HS-27A (cell line): ENCODE data around the gene MYO18B.

ENCODE experiments used
- DNase-seq: peaks from one replicate; pipeline ENCODE4 v3.0.0-alpha.2; 2012; ENCODE audit warnings: low read depth, missing footprints

The MYO18B gene

DNA sequence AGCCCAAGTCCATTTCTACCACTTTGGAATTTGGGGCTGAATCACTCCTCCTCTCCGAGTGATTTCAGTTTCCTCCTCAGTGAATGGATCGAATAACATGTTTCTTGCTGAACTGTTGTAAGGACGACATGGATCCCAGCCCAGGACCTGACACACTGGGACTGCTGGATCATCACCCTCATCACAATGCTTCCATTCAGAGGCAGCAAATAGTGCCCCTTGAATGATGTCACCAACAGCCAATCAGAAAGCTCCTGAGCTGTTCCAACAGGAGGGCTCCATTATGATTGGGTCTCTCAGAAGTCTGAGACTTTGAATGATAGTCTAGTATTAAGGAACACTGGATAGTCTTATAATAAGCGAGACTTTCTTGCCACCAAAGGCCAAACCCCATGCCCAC is 158.9 kb downstream of the MYO18B start:
- no peak for DNase-seq

DNA sequence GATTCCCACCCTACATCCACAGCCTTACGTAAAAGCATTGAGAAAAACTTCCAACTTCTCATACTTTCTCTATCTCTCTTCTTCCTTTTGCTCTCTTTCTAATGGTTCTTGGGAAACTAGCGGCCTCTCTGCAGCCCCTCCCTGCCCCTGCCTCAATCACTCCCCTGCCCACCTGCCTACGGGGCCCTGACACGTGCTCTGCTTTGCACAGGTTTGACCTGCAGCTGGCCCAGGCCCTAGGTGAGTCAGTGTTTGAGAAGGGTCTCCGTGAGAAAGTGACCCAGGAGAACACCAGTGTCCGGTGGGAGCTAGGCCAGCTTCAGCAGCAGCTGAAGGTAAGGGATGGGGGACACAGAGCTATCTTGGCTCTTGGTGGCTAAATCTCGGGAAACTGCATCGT is 160.4 kb downstream of the MYO18B start:
- DNase-seq = no peak

DNA sequence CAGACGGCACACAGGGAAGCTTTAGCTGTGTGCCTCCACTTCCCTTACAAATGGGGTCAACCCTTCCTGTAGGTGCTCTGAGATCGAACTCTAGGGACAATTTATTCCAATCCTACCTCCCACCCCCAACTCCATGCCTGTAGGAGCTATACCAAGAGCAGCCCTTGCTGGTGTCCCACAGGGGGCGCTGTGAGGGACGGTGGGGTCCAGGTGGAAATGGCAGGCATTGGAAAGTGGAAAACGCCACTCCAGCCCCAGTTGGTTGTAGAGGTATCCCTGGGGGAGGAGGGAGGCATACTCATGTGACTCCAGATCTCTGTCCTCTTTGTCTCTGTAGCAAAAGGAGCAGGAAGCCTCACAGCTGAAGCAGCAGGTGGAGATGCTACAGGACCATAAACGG is 161.3 kb downstream of the MYO18B start:
- no peak for DNase-seq

DNA sequence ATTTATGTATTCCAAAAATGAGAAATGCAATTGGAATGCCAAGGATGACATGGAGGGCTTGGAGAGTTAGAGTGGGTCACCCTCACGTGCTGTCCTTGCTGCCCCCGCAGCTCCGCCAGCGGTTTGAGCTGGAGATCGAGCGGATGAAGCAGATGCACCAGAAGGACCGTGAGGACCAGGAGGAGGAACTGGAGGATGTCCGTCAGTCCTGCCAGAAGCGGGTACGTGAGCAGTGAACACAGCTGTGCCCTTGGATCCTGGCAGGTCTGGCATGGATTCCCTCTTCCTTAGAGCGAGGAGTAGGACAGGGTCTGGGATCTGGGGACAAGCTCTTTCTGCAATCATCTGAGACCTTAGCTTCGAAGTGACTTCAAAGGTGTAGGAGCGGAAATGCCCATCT is 166.2 kb downstream of the MYO18B start:
- DNase-seq = no peak

DNA sequence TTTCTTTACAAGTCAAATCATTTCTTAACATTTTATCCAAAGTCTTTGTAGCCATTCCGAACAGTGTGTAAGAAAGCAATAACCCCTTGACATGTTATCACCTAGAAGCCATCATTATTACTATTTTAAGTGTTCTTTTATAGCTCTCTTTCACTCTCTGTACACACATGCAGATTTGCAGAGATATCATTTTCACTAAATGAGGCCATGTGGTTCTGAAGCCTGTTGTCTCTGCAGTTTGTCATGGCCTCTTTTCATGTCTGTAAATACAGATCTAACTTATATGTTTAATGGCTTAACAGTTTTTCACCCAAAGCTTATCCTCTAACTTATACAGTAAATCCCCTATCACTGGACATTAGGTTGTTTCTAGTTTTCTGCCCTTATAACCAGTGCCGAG is 166.8 kb downstream of the MYO18B start:
- DNase-seq = no peak

DNA sequence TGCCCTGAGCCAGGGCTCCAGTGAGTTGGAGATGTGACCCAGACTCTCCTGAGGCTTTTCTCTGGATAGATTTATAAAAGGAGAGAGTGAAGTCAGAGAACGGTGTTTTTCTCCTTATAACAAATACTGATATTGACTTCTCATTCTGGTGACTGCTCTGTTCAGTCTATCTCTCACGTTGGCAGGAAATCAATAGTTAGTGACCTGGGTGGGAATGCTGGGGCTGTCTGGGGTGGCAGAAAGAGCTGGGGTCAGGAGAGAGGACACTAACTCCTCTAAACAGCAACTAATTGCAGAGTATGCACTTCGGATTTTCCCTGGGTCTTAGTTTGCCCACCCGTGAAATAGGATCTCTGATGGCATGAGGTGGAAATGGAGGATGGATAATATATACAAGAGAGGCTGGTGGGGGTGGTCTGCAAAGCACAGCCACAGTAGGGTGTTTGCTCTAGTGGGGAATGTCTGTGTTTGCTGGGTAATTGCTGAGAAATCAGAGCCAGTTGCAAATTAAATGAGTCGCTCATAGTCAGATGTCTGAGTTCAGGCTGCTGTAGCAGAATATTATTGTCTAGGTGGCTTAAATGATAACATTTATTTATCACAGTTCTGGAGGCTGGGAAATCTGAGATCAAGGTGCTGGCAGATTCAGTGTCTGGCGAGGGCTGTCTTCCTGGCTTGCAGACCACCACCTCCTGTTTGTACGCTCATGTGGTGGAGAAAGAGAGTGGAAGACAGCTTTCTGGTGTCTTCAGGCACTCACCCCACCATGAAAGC is 167.8 kb downstream of the MYO18B start:
- no peak for DNase-seq

DNA sequence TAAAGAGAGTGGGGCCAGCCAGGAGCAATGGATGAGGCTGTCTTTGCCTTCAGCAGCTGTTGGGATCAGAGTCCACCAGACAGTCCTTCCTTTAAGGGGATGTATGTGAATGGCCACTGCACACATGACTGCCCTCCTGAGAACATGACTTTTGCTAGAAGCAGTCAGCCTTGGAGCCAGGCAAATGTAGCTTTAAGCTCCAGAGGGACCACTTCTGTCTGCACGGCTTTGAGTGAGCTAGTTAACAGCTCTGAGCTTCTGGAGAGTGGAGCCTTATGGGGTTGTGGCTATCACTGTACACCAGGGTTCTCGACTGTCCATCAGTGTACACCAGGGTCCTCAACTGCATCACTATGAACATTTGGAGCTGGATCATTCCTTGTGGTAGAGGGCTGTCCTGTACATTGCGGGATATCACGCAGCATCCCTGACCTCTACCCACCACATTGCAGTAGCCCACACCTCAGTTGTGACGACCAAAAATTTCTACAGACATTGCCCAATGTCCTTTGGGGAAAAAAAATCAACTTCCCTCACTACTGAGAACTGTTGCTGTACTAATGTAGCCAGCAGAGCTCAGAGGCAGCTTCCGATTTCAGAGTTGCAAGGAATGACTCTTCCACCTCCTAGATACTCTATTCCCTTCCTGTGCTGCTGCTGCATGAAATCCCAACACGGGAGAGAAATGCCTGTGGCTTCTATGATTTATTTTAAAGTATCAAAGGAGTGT is 169.4 kb downstream of the MYO18B start:
- DNase-seq = no peak

DNA sequence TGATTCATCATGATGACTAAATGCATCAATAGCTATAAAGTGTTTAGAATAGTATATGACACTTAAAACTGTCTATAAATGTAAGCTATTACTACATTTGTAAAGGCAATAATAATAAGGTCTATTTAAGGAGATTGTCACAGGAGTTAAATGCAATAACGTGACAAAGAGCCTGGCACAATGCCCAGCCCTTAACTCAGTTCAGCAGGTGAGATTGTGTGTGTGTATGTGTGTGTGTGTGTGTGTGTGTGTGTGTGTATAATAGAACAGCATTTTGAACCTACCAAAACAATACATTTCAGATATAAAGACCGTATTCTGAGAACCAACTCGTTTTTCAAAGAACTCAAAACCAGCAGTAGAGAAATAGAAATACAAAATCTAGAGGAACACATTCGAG is 177.5 kb downstream of the MYO18B start:
- no peak for DNase-seq

DNA sequence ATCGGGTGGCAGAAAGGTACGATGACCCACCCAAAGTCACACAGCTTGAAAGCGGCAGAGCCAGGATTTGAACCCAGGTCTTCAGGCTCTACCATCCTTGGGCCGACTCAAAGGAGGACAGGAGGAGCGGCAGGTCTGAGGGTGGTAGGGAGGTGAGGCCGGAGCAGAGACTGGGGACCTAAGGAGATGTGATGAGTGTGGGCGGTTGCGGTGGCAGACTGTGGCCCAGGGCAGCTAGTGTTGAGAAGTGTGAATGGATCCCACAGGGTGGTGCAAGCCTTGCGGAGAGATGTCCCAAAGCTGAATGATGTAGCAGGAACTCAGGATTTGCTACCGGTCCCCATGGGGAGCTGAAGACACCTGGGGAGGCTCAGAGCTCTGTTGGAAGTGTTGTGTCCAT is 180.2 kb downstream of the MYO18B start:
- no peak for DNase-seq

DNA sequence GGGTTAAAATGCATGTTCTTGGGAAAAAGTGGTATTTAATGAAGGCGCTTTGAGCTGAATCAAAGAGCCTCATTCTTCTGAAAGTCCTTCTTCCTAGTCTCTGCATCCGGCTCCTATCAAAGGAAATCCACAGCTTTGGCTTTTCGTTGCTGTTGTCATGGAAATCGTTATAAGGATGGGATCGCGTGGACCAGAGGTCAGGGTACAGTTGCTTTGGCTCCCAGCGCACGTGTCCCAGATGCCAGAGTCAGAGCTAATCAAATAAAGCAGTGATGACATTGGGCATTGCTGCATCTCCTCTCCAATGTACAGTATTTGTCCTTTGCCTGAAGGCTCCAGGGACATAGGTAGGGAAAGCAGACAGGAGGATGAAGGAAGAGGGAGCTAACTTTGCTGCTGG is 181.9 kb downstream of the MYO18B start:
- no peak for DNase-seq

DNA sequence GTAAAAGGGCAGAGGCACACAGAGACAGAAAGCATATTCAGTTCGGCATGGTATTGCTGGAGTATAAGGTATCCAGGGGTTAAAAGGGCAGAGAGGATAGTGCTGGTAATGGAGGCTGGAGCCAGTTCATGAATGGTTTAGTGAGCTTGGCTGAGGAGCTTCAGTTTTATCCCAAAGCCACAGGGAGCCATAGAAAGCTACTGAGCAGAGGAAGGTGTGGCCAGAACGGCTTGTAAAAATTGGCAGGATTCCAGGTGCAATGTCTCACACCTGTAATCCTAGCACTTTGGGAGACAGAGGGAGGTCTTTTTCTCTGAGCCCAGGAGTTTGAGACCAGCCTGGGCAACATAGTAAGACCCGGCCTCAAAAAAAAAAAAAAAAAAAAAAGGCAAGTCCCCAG is 186.1 kb downstream of the MYO18B start:
- DNase-seq = no peak

DNA sequence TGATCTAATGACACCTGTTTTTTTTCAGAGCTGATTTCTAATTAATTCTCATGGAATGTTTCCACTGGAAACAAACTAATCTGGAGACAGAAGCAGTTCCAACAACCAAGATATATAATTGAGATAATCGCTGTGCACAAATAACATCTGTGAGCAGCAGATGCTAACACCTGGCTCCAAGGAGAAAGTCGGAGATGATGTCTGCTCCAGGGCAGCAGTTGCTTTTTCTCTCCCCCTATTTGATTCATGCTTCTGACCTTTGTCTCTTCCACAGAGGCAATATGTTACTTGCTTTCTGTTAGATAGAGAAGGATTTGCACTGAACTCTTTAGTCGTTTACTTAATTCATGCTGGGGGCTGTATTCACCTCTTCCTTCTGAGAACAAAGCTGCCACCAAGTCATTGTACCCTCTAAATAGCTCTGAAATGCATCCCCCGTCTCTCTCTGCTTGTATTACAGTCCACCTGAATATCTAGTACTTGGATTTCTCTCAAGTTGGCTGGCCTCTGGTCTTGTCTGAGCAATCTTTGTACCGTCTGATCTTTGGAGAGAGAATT is 187.4 kb downstream of the MYO18B start:
- DNase-seq = no peak

DNA sequence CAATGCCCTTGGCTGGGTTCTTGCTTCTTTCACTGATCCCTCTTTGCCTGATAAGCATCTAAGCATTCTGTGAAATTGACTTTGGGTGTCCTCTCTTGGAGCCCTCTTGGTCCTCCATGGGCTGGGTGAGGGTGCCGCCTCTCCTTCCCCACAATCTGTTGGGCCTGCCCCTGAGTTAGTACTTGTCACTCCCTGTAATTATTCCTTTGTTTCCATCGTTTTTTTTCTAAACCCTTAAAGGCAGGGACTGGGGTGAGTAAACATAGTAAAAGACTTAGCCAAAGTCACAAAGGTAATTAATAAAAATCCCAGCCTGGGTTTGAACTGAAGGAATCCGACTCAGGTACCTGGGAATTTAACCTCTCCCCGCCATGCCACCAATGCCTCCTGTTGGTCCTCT is 188.1 kb downstream of the MYO18B start:
- DNase-seq = no peak

DNA sequence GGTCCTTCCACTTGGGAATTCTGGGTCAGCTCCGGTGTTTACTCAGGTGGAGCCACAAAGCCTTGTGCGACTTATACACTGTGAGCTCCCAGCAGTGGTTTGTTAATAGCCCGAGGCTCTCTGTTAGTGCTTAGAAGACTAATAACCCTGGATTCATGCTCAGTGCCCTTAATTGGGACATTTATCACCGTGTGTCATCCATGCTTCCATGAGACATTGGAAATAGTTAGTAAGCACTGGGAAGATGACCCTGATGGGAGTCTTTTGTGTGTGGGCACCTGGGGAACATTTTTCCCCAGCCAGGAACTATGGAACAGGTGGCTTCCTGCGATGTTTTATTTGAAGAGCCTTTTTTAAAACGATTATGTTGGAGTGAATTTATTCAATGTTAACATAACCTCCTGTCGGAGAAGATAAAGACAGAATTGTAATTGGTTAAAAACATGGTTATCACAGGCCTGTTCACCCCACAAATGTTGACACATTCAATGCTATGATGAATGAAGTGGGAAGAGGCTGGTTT is 188.9 kb downstream of the MYO18B start:
- no peak for DNase-seq

DNA sequence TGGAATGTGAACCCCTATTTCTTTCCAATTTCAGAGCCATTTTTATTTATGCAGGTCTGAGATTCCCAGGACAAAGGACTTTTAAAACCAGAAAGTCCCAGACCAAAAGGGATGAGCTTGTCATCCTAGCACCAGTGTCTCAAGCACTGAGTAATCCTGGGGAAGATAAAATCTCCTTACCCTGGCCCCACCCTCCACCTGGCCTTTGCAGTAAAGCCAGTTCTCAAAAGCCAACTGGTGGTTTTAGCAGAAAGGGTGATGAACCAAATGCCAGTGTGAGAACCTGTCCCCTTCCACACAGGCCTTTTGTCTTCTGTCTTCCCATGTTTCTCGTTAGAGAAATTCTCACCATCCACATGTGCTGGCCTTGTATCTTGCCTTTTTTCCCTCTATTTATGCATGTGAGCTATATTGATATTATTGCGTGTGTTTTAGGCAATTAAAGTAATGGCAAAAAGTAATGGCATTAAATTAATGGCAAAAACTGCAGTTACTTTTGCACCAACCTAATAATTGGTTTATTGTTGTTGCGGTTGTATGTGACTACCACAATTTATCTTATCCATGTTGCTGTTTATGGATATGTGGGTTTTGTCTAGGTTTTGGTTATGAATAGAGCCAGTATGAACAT is 191.3 kb downstream of the MYO18B start:
- DNase-seq = no peak

DNA sequence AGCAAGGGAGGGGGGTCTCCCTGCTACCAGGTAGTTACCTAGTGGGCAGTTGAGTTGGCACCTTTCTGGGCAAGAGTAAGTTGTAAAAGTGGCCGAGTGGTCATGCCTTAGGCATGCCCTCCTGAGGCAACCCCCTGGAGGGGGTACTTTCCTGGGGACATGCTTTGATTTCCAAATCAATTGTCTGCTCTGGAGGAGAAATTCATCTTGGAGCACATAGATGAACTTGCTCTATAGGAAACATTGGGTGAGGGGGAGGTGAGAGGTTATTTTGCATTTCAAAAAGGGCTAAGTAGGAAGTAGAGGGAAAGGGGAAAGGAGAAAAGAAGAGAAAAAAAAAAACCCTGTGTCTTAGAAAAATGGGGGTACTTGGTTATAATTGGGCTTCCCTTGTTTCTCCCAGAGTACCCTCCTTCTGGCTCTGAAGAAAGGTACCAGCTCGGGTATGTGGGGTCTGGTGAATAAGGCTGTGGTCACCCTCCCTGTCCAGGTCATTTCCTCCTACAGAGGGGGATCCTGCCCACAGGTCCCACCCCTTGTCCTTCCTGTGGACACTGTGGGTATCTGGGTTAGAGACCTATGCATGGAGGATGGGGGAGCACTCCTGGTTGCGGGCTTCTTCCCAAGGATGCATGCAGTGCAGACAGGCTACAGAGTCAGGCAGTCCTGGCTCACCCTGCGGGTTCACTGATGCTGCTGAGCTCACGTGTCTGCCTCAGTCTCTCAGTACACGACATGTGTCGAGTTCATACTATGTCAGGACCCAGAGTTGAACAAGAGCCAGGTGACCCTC is 193.5 kb downstream of the MYO18B start:
- no peak for DNase-seq

DNA sequence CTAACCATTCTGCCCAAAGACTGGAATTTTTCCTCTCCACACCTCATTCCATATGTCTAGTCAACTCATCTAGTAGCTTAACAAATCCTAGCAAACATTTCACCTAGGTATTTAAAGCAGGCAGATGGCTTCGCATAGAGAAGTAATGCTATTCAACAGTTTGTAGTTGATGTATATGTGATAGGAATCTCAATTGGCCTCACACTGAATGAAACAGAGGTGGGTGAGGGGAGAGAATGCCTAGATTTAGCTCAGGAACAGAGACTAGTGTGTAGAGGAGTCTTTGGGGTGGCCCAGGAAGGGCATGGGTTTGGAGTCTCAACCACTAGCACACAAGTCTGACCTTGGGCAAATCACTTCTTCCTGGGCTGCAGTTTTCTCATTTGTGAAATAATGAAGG is 196.2 kb downstream of the MYO18B start:
- no peak for DNase-seq

DNA sequence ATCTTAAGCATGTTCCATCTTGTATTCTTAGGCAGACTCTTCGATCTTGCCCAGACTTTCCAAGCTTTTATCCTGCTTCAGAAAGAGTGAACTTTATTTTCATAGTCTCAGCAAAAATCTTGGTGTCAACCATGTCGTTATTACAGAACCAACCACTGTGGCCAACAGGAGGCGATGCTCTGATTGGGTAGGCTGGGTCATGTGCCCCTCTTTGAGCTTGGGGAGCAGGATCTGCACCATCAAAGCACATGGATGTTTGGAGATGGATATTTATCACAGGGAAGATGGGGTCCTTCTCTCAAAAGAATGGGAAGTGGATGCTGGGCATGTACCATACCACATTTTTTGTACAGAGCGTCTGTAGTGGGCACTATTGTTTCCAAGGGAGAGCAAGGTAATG is 197.4 kb downstream of the MYO18B start:
- DNase-seq = no peak

DNA sequence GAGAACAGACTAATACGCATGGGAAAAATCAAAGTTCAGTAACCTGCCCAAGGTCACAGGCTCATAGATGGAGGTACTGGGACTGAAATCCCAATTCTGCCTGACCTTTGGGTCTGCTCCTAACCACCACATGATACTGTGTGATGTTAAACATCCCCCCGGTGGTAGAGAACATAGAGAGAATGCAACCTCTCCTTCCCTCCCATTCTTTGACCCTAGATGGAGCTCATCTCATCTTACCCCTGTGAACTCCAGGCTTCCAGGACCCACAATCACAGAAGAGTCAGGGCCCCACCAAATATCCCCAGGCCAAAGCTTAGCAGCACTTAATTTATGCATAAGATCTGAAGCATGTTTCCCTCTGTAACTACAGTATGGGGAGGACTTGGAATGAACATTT is 198.5 kb downstream of the MYO18B start:
- no peak for DNase-seq

DNA sequence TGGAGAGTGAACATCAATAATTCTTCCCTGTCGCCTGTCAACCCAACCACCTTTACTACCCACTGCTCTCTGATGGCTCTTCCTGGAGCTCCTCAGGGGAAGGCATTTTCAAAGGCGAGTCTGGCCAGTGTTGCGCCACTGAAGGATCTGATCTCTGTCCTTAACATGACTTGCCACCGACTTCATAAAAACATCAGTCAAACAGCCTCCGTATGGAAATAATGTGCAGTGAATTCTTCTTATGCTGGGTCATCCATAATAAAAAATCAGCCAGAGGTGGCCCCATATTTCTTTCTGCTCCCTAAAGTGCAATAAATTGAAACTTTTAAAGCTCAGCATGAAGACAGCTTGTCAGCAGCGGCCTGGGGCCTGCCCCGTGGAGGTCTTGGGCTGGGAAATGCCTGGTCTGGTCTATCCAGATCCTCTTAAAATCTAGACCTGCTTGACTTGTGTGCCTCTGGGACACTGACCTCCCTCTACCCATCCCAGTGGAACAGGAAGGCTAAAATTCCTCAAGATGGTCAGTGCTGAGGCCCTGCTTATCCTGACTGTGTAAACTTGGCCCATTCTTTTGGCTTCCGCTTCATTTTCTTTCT is 199.5 kb downstream of the MYO18B start:
- DNase-seq = no peak

DNA sequence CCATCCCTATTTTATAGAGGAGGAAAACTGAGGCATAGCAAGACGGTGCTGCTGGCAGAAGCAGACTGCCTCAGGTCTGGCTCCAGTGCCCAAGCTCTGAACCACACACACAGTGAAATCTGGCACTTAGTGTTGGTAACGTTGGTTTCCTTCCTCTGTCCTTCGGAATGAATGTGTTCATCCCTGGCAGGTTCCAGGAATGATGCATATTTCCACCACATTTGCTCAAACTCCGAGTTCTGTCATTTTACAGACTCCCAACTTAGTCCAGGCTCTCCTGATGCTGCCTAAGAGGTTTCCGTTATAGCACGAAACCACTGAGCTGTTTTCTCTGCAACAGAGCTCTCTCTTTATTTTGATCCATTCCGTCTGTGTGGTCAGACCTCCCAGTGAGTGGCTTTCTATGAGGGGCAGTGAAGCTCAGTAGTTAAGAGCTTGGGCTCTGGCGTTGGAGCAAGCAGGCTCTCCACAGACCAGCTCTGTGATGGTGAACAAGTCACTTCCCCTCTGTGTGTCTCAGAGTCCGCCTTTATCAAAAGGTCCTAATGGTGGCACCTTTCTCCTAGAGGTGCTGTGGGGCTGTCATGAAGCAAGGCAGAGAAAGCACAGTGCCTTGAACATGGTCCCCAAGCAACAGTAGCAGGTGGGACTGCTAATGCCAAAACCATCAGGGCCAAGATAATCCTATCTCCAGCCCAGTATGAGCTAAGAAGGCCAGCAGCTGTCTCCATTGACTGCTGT is 200.3 kb downstream of the MYO18B start:
- DNase-seq = no peak
